Osteocyte (in vitro differentiated cells): Measurements from ENCODE around the gene LRRN1. TPM values are rescaled to one million over a fixed set of nuclear protein-coding genes. Genes with fewer than 3 reads are reported as not detected.

Experiments used
- DNase-seq: peaks from one replicate; pipeline ENCODE4 v3.0.0; 2021; ENCODE audit warnings: mixed read lengths; ENCODE audit not compliant: unreplicated experiment; ENCODE audit errors: extremely low spot score
- H3K27ac Mint-ChIP-seq: one replicate; pipeline ENCODE4 v1.8.0; 2021; ENCODE audit warnings: mild to moderate bottlenecking, mixed read lengths; ENCODE audit not compliant: unreplicated experiment
- H3K27me3 Mint-ChIP-seq: one replicate; pipeline ENCODE4 v1.8.0; 2021; ENCODE audit warnings: mixed read lengths; ENCODE audit not compliant: unreplicated experiment
- H3K36me3 Mint-ChIP-seq: one replicate; pipeline ENCODE4 v1.8.0; 2021; ENCODE audit warnings: mixed read lengths; ENCODE audit not compliant: unreplicated experiment
- H3K4me1 Mint-ChIP-seq: one replicate; pipeline ENCODE4 v1.8.0; 2021; ENCODE audit warnings: mixed read lengths; ENCODE audit not compliant: unreplicated experiment
- H3K4me3 Mint-ChIP-seq: one replicate; pipeline ENCODE4 v1.8.0; 2021; ENCODE audit warnings: mild to moderate bottlenecking, moderate library complexity, mixed read lengths; ENCODE audit not compliant: unreplicated experiment
- H3K9me3 Mint-ChIP-seq: one replicate; pipeline ENCODE4 v1.8.0; 2021; ENCODE audit warnings: mixed read lengths; ENCODE audit not compliant: unreplicated experiment
- CTCF ChIP-seq: fragments of 200-600 bp; sonication (generic); IDR thresholded peaks from 2 replicates; pipeline ENCODE4 v1.5.0; 2021; ENCODE audit warnings: antibody characterized with exemption, mild to moderate bottlenecking, moderate library complexity
- total RNA-seq: library from RNA; stranded (reverse); gene quantifications from 2 replicates; pipeline ENCODE4 v1.2.1, GENCODE V29; 2021

Gene LRRN1
- total RNA-seq, 1 donor from 2014 or later: 0.99 TPM

- DNase-seq: no peak
- Mint-ChIP-seq H3K27me3 (peaks cover 63% of the 10 kb centered on the region), H3K27ac (no peak overlapping the region), H3K4me3 (peak overlapping the region; percentile 74), H3K36me3 (no peaks in the 10 kb centered on the region), H3K9me3 (peaks cover 7% of the 10 kb centered on the region), H3K4me1 (peaks cover 22% of the 10 kb centered on the region)
- TF ChIP-seq CTCF: no peak
Observed at GRCh38 chr3:3798631-3799113, 559 bp upstream of the LRRN1 start.

GRCh38 chr3:3800080-3800455 is 837 bp downstream of the LRRN1 start:
- DNase-seq: no peak
- no peaks in the 10 kb centered on the region for H3K36me3 Mint-ChIP-seq
- H3K27ac Mint-ChIP-seq: no peak overlapping the region
- H3K4me3 Mint-ChIP-seq: peak overlapping the region; percentile 70
- H3K4me1 Mint-ChIP-seq: peaks cover 22% of the 10 kb centered on the region
- TF ChIP-seq CTCF: no peak
- peaks cover 7% of the 10 kb centered on the region for H3K9me3 Mint-ChIP-seq
- H3K27me3 Mint-ChIP-seq: peaks cover 63% of the 10 kb centered on the region

- peaks cover 22% of the 10 kb centered on the region for H3K4me1 Mint-ChIP-seq
- DNase-seq: no peak
- no peak for TF ChIP-seq CTCF
- H3K9me3 Mint-ChIP-seq: peaks cover under 1% of the 10 kb centered on the region
- H3K27ac Mint-ChIP-seq: no peak overlapping the region
- peak overlapping the region; percentile 47 for H3K4me3 Mint-ChIP-seq
- peaks cover 59% of the 10 kb centered on the region for H3K27me3 Mint-ChIP-seq
- H3K36me3 Mint-ChIP-seq: no peaks in the 10 kb centered on the region
Observed at GRCh38 chr3:3800685-3801493, 1.7 kb downstream of the LRRN1 start.

GRCh38 chr3:3801494-3801841 is 2.2 kb downstream of the LRRN1 start:
- no peak for DNase-seq
- no peak for TF ChIP-seq CTCF
- H3K27ac Mint-ChIP-seq: no peak overlapping the region
- peaks cover 22% of the 10 kb centered on the region for H3K4me1 Mint-ChIP-seq
- no peaks in the 10 kb centered on the region for H3K9me3 Mint-ChIP-seq
- H3K36me3 Mint-ChIP-seq: no peaks in the 10 kb centered on the region
- H3K27me3 Mint-ChIP-seq: peaks cover 55% of the 10 kb centered on the region
- peak overlapping the region; percentile 2 for H3K4me3 Mint-ChIP-seq

- no peak overlapping the region for H3K27ac Mint-ChIP-seq
Observed at GRCh38 chr3:3802046-3802445, 2.8 kb downstream of the LRRN1 start.

More at GRCh38 chr3:3802046-3802445, 2.8 kb downstream of the LRRN1 start:
- no peaks in the 10 kb centered on the region for H3K9me3 Mint-ChIP-seq
- no peak overlapping the region for H3K4me3 Mint-ChIP-seq
- no peaks in the 10 kb centered on the region for H3K36me3 Mint-ChIP-seq
- no peak for DNase-seq
- TF ChIP-seq CTCF: no peak
- peaks cover 51% of the 10 kb centered on the region for H3K27me3 Mint-ChIP-seq
- peaks cover 22% of the 10 kb centered on the region for H3K4me1 Mint-ChIP-seq
